ENCODE results near the gene MGST2.

MGST2 gene

DNA sequence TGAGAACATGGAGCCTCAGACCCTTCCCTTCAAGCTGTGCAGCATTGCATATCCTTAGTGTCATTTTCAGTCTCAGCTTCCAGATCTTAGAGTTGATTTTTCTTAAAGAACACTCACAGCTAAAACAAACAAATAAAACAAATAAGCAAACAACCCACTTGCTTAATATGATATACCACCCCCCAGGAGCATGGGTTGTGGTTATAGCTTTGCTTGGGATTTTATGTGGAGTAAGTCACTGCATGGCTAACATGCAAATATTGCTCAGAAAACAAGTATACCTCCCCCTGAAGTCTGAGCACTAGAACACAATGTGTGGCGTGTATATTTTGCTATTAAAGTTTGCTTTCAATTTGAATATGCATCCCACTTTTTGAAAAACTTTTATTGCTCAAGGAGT lies 78.6 kb downstream of the MGST2 start:
- no peak for DNase-seq

DNA sequence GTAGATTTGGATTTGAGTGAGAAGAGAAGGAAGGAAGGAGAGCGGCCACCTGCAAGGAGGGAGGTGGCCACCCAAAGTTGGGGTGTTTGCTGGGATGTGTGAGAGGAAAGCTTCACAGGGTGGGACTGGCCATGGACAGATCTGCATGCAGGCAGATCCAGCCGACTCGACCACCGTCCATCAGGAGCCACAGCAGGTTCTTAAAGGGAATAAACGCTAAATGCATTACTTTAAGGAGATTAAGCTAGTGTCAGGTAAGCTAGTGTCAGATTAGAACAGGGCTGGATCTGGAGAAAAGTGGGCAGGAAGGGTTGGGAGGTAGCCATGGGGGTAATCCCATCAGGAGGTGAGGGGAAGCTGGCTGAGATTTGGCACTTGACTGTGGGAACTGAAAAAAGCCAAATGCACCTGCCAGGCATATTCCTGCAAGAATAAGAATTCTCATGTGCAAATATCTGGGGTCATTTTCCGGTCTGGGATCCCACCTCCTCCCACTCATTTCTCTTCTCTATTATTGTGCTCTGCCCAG lies 79.6 kb downstream of the MGST2 start:
- peak in 1 of 2 experiments; percentile 6 for DNase-seq

DNA sequence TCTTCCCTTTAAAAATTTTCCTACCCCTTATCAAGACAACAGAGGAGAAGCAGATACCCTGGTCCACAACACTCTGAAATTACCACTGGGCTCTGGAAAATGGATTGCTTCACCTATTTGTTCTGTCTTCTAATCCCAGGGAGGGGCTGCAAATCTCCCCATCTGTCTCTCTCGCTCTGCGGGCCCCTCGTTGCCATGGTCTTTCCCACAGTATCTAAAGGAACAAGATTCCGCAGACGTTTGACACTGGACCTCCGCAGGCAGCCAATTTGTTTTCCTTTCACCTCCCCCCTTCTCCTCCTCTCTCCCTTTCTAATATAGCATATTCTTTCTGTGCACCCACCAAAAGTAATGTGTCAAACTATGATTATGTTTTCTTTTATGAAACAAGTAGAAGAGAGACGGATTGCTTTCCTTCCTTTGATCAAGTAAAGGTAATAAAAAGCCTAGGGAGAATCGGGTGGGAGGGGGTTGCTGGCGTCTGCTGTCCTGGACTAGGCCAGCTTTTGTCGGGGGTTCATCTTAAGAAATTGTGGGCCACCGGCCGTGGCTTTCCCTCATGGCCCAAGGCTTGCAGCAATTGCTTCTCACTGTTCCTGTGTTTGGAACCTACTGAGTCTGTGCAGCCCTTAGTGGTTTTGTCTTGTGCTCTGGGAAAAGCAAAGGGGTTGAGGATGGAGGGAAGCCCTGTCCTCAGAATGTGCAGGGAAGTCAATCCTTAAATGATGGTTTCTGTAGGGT lies 81.0 kb downstream of the MGST2 start:
- no peak for DNase-seq

DNA sequence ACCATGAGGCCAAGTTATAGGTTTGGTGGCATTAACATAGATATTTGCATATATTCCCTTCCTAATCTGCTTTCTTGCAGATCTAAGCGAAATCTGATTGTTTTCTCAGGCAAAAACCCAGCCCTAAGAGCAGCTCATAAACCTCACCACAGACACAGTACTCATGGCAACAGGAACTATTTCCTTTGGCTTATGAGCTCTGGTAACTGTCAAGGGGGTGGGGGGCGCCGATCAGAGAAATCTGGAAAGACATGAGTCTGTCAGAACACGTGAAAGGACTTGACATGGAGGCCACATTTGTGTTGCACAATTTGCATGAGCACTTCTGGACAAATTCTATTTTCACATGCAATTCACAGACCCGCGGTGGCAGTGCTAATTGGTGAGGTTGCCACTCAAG lies 83.7 kb downstream of the MGST2 start:
- no peak for DNase-seq

DNA sequence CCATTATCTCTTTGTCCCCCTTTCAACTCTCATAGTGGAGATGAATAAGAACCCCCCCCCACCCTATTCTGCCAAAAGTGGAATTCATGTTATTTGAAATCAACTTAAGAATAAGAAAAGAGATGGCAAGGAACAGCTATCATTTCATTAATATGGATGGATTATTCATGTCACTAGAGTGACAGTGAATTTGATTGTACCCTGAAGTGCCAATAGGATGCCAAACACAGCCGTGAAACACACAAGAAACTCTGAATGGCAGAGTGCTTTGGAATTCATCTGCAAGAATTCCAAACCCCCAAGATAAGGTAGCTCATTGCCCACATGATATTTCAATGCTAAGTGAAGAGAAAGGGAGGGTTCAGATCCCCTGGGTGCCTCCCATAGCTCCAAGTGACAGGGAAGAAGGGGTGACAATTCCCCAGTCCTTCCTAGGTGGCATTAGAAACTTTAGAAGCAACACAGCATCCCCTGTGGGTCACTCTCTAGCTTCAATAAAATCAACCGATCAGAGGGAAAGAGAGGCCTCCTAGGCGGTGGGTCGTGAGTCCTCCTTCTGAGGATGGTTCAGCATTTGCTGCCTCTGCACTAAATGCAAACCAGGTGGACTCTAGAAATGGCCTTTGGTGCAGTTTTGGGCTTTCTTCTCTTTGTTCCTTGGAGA lies 84.3 kb downstream of the MGST2 start:
- DNase-seq: no peak

DNA sequence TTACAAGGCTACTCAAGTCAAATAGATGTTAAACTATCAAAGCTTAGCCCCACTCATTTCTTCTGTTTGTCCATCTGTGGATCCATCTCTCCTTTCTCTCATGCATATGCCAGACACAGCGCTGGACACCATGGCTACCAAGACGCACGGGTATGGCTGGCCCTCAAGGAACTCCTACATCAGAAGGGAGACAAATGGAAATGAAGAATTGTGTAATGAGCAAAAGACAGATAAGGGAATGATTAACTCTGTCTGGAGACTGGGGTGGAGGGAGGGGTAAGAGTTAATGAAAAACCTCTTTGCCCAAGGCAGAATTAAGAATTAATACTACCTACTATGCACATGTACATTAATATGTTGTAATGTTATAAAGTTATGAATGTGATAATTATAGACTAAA lies 88.1 kb downstream of the MGST2 start:
- DNase-seq: no peak

Data from NCI-H2081 (cell line).